Motor neuron (in vitro differentiated cells): ENCODE results near the gene SMC6. TPM values are rescaled to one million over a fixed set of nuclear protein-coding genes. Genes with fewer than 3 reads are reported as not detected.
A peak's percentile ranks its signal among the peaks of the same experiment; 100 is the strongest.

ENCODE experiments used
- ATAC-seq, 8 experiments: fragments of 200-7000 bp; cut with Tn5 transposase; replicated peaks in 6 of 8; 2 replicates each; pipeline ENCODE4 v1.8.0; 2021; ENCODE audit warnings: mild to moderate bottlenecking in 8 of 8, moderate library complexity in 8 of 8
- H3K27ac ChIP-seq, 2 donors: fragments of 250-450 bp; sonication (Bioruptor Pico); 2 replicates each; pipeline ENCODE4 v1.9.0; 2021; ENCODE audit warnings: antibody characterized with exemption in 2 of 2, mild to moderate bottlenecking in 2 of 2, moderate library complexity in 1 of 2
- H3K4me1 ChIP-seq, 2 donors: fragments of 250-450 bp; sonication (Bioruptor Pico); replicated peaks in 1 of 2; 2 replicates each; pipeline ENCODE4 v1.6.1; 2021; ENCODE audit warnings: antibody characterized with exemption in 2 of 2, mild to moderate bottlenecking in 2 of 2, moderate library complexity in 1 of 2
- H3K4me3 ChIP-seq, 5 donors: fragments of 250-450 bp; sonication (Bioruptor Pico); 2 replicates each; pipeline ENCODE4 v1.9.0; 2021; ENCODE audit warnings: antibody characterized with exemption in 5 of 5, mild to moderate bottlenecking in 5 of 5, moderate library complexity in 4 of 5
- WGBS, 10 experiments: fragments of 450-650 bp; shearing (Covaris generic); methylation state at CpG; one replicate each; pipeline ENCODE4 v1.0.0; 2022; 5-methylcytosine and 5-hydroxymethylcytosine counted together
- in situ Hi-C, 9 experiments: fragments of 400-800 bp; cut with MboI; loops; one replicate each; pipeline ENCODE4 v1.15.0; 2021; ENCODE audit warnings: low sequenced_read_pairs in 9 of 9, low pct_unique_long_range_greater_than_20kb in 2 of 9; ENCODE audit not compliant: unreplicated experiment in 9 of 9
- total RNA-seq, 8 experiments: library from RNA; unstranded; fragments of 300-600 nt; gene quantifications; 2 replicates each; pipeline versions ENCODE4 v1.2.3 to v1.2.4, GENCODE V29; 2022

Gene SMC6
- total RNA-seq, 8 experiments from 2014 or later, result 12.6 to 27.4 (median 21.2) TPM

GRCh38 chr2:17733599-17733998 lies 20.0 kb downstream of the SMC6 start:
- WGBS, 10 experiments, result 50 to 100% (median 92%) methylated on average over 1 of the region's 1 CpG
- ATAC-seq, result no peak
- in situ Hi-C loops, result no loop called here
- Histone ChIP-seq H3K4me1 (no peaks in the 10 kb centered on the region), H3K27ac (no peak overlapping the region), H3K4me3 (no peak overlapping the region)

DNA sequence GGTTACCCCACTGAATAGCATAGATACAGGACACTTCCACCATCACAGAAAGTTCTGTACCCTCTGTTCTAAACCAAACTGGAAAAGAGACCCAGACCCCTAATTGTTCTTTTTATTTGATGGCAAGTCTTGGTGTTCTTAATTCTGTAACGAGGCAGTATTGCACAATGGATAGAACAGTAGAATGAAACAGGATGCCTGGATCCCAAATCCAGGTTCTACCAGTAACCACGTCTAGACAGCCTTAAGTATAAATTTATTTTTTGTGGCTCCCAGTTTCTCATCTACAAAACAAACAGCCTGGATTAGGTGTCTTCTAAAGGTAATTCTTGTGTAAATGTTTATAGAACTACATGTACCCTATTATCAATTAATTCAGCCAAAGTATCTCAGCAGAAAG lies 23.7 kb downstream of the SMC6 start:
- no peak overlapping the region for H3K27ac ChIP-seq
- in situ Hi-C loops, result no loop called here

GRCh38 chr2:17728210-17728609 lies 25.4 kb downstream of the SMC6 start:
- 67 to 100% (median 93%) methylated on average over 1 to 6 of the region's 6 CpGs; no CpG with 5 or more reads in 4 of the 10 experiments for WGBS, 10 experiments
- H3K4me3 ChIP-seq, result no peak overlapping the region
- no peak overlapping the region for H3K27ac ChIP-seq
- ATAC-seq, result no peak
- in situ Hi-C loops, result no loop called here
- H3K4me1 ChIP-seq, result no peaks in the 10 kb centered on the region

More for the DNA sequence above, 23.7 kb downstream of the SMC6 start:
- Histone ChIP-seq H3K4me1 (no peaks in the 10 kb centered on the region), H3K4me3 (no peak overlapping the region)
- WGBS, 10 experiments, result 82 to 100% (median 96%) methylated on average over 1 to 2 of the region's 2 CpGs; no CpG with 5 or more reads in 2 of the 10 experiments
- no peak for ATAC-seq

DNA sequence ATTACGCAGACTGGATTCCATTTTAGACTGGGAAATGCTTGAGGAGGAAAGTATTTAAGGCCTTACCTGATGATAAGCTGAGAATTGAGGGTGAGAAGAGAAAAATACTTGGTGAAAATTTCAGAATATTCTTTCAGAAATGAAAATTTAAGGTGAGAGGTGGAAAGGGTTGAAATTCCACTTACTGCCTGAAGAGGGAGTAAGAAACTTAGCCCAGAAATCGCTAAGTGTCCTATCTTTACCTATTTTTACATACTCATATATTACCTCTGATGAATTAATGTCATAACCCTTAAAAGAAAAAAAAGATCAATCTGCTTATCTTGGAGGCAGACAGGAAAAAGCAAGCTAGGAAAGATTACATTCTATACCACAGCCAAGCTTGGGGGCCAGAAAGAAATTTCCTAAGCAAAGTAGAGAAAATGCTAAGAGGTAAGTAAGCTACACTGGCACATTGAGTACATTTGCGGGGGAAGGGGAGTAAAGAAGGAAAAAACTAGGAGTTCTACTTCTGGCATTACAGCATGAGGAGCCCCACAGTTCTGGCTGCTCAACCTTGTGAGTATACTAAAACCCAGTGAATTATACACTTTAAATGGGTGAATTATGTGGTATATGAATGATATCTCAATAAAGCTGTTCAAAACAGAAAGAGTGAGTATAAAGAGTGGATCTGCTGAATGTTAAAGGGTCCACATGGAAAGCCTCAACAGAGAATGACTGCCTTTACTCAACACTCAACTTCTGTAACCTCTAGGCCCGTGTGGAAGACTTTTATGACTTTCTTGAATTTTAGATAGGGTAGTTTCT lies 33.8 kb downstream of the SMC6 start:
- Histone ChIP-seq H3K4me1 (no peaks in the 10 kb centered on the region), H3K27ac (no peak overlapping the region), H3K4me3 (no peak overlapping the region)
- in situ Hi-C loops, result loop anchor here in 1 of 9 experiments (25.0 kb wide), 1 partner anchor 118 kb away; no protein-coding TSS in a partner anchor
- 52 to 93% (median 83%) methylated on average over 2 to 4 of the region's 4 CpGs; no CpG with 5 or more reads in 1 of the 10 experiments for WGBS, 10 experiments
- no peak for ATAC-seq

- in situ Hi-C loops, result loop anchor here in 1 of 9 experiments (25.0 kb wide), 1 partner anchor 119 kb away; no protein-coding TSS in a partner anchor
- ATAC-seq, result no peak
- Histone ChIP-seq H3K4me3 (no peak overlapping the region), H3K27ac (no peak overlapping the region), H3K4me1 (no peaks in the 10 kb centered on the region)
- WGBS, 10 experiments, result 78 to 100% (median 91%) methylated on average over 2 to 5 of the region's 5 CpGs
Measured at GRCh38 chr2:17718689-17719088, 34.9 kb downstream of the SMC6 start.

DNA sequence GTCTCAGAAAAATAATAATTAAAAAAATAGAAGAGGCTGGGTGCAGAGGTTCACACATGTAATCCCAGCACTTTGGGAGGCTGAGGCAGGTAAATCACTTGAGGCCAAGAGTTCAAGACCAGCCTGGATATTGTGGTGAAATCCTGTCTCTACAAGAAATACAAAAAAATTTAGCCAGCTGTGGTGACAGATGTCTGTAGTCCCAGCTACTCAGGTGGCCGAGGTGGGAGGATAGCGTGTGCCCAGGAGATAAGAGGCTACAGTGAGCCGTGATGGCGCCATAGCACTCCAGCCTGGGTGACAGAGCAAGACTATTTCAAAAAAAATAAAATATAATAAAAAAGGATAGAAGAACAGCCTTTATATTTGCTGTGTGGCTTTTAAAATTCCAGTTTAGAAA lies 35.9 kb downstream of the SMC6 start:
- ATAC-seq, result no peak
- Histone ChIP-seq H3K27ac (no peak overlapping the region), H3K4me1 (no peaks in the 10 kb centered on the region), H3K4me3 (no peak overlapping the region)
- in situ Hi-C loops, result loop anchor here in 1 of 9 experiments (25.0 kb wide), 1 partner anchor 120 kb away; no protein-coding TSS in a partner anchor
- WGBS, 10 experiments, result 94 to 100% (median 100%) methylated on average over 2 to 4 of the region's 4 CpGs; no CpG with 5 or more reads in 2 of the 10 experiments

DNA sequence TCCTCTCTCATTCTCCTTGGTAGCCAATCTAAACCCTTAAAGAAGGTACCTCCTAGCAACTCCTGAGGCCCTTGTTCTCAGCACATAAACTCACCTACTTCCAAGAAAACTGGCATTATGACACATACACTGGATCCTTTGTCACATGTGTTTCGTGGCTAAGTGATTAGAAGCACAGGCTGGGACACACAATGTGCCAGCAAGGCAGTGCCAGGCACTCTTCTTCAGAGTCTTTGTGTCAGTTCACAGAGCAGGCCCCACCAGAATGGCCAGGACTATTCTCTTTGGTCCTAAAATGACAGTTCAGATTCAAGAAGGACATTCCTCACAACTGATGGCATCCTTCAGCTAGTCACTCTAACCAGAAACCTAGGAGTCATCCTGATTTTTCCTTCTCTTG lies 40.3 kb downstream of the SMC6 start:
- in situ Hi-C loops, result loop anchor here in 1 of 9 experiments (25.0 kb wide), 1 partner anchor 124 kb away; no protein-coding TSS in a partner anchor
- Histone ChIP-seq H3K4me1 (no peaks in the 10 kb centered on the region), H3K27ac (no peak overlapping the region), H3K4me3 (no peak overlapping the region)
- WGBS, 10 experiments, result 83 to 100% (median 100%) methylated on average over 1 of the region's 1 CpG; no CpG with 5 or more reads in 4 of the 10 experiments
- peak in 1 of 8 experiments; percentile 31 for ATAC-seq

GRCh38 chr2:17710547-17711248 lies 42.9 kb downstream of the SMC6 start:
- in situ Hi-C loops, result loop anchor here in 1 of 9 experiments (25.0 kb wide), 1 partner anchor 127 kb away; no protein-coding TSS in a partner anchor
- Histone ChIP-seq H3K27ac (no peak overlapping the region), H3K4me1 (no peaks in the 10 kb centered on the region), H3K4me3 (no peak overlapping the region)
- no peak for ATAC-seq
- 86 to 100% (median 91%) methylated on average over 2 to 9 of the region's 9 CpGs for WGBS, 10 experiments

DNA sequence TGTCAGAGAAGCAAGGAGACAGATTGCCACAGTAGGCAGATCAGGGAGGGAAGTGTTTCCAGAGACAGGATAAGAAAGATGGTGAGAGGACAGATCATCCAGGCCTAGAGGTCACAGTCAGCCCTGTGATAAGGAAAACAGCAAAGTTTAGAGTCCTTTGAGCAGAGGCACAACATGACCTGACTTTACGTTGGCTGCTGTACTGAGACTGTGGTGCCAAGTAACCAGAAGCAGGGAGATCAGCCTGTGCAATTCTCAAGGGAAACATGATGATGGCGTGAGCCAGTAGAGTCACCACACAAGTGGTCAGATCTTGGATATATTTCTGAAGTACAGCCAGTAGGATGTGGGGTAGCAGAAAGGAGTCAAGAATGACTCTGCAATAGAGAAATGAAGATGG lies 43.7 kb downstream of the SMC6 start:
- 60 to 100% (median 100%) methylated on average over 1 to 2 of the region's 2 CpGs; no CpG with 5 or more reads in 2 of the 10 experiments for WGBS, 10 experiments
- in situ Hi-C loops, result loop anchor here in 1 of 9 experiments (25.0 kb wide), 1 partner anchor 127 kb away; no protein-coding TSS in a partner anchor
- H3K4me1 ChIP-seq, result no peaks in the 10 kb centered on the region

DNA sequence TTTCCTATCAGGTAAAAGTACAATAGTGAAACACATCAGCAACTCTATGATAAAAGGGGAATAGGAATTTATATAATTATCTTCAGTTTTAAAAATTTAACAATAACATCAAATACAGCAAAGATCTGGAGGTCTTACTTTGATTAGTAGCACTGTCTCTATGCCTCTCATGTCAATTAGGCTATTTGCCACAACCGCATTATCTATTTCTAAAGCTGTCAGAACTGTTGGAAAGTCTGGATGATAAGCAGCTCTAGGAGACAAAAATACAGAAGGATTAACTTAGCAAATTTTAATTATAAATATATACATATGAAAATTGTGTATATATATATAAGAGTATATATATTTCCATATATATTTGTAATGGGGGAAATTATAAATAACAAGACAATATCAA lies 45.1 kb downstream of the SMC6 start:
- Histone ChIP-seq H3K4me1 (no peaks in the 10 kb centered on the region), H3K27ac (no peak overlapping the region), H3K4me3 (no peak overlapping the region)
- 88 to 100% (median 100%) methylated on average over 1 of the region's 1 CpG; no CpG with 5 or more reads in 1 of the 10 experiments for WGBS, 10 experiments
- in situ Hi-C loops, result loop anchor here in 1 of 9 experiments (25.0 kb wide), 1 partner anchor 129 kb away; no protein-coding TSS in a partner anchor
- no peak for ATAC-seq

More for the DNA sequence above, 43.7 kb downstream of the SMC6 start:
- ATAC-seq, result no peak
- H3K4me3 ChIP-seq, result no peak overlapping the region
- no peak overlapping the region for H3K27ac ChIP-seq

GRCh38 chr2:17706845-17707244 lies 46.8 kb downstream of the SMC6 start:
- no peak for ATAC-seq
- H3K4me3 ChIP-seq, result no peak overlapping the region
- no peak overlapping the region for H3K27ac ChIP-seq
- in situ Hi-C loops, result loop anchor here in 1 of 9 experiments (25.0 kb wide), 1 partner anchor 130 kb away; no protein-coding TSS in a partner anchor
- 85 to 100% (median 90%) methylated on average over 1 to 4 of the region's 4 CpGs; no CpG with 5 or more reads in 1 of the 10 experiments for WGBS, 10 experiments
- no peaks in the 10 kb centered on the region for H3K4me1 ChIP-seq

DNA sequence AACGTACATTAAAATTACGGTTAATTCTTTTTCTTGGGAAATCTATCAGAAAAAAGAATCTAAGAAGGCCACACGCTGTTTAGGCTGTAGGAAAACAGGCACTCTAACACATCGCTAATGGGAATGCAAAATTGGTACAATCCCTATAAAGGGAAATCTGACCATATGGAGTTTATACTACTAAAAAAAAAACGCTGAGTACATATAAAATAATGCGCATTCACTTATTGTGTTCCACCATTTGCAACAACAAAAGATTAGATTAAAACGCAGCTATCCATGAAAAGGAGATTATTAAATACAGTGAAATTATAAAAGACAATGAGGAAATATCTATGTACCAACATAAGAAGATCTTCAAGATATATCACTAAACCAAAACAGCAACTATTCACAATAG lies 62.8 kb downstream of the SMC6 start:
- Histone ChIP-seq H3K27ac (no peak overlapping the region), H3K4me3 (no peak overlapping the region), H3K4me1 (no peaks in the 10 kb centered on the region)
- no peak for ATAC-seq
- 82 to 100% (median 95%) methylated on average over 2 to 7 of the region's 7 CpGs for WGBS, 10 experiments
- in situ Hi-C loops, result no loop called here

DNA sequence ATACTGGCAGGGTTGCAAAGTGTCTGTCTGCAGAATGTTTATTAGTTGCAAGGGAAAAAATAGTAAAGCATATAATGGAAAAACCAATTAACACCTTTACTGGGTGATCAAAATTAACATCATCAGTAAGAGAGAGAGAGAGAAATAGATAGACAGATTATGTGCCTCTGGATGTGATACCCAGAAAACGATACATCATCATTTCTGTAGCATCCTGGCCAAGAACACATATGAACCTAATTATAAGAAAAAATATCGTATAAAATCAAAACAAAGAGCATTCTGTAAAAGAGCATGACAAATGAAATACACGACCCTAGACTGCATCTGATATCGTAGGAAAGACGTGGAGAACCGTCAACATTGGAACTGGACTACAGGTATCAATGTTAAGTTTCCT lies 64.6 kb downstream of the SMC6 start:
- no peaks in the 10 kb centered on the region for H3K4me1 ChIP-seq
- 37 to 100% (median 85%) methylated on average over 2 to 6 of the region's 6 CpGs for WGBS, 10 experiments
- H3K27ac ChIP-seq, result no peak overlapping the region
- in situ Hi-C loops, result no loop called here
- no peak overlapping the region for H3K4me3 ChIP-seq
- no peak for ATAC-seq
